PC-9 (cell line): ENCODE measurements around the gene STYXL2.

Experiments used
- CTCF ChIP-seq: fragments of 200-600 bp; sonication (generic); conservative IDR thresholded peaks from 2 replicates; pipeline ENCODE4 v1.6.1; 2017; ENCODE audit warnings: mixed run types, antibody characterized with exemption, mild to moderate bottlenecking, moderate library complexity
- EZH2 ChIP-seq: fragments of 200-600 bp; sonication (generic); IDR thresholded peaks from 2 replicates; pipeline ENCODE4 v1.8.0; 2017; ENCODE audit warnings: antibody characterized with exemption, low read depth

GRCh38 chr1:167067904-167068303 is 26.0 kb upstream of the STYXL2 start:
- TF ChIP-seq EZH2, result no peak
- TF ChIP-seq CTCF, result no peak
